WTC11 (cell line): ENCODE results near the gene OR6K2. TPM values are rescaled to one million over a fixed set of nuclear protein-coding genes. Genes with fewer than 3 reads are reported as not detected.

Experiments used
- ATAC-seq: fragments of 200-7000 bp; cut with Tn5 transposase; 2 replicates; pipeline ENCODE4 v1.10.0; 2021; ENCODE audit warnings: mild to moderate bottlenecking, moderate library complexity
- CTCF ChIA-PET: fragments of 300-600 bp; sonication (Branson Sonifier 250); formaldehyde crosslinking; loops from one replicate; lab custom pipeline; 2021; ENCODE audit warnings: antibody characterized with exemption; lab: Charles Lee
- POLR2A ChIA-PET: fragments of 350-600 bp; sonication (Branson Sonifier 250); formaldehyde crosslinking; loops from one replicate; lab custom pipeline; 2021; ENCODE audit warnings: antibody characterized with exemption; lab: Charles Lee
- DNase-seq: peaks from one replicate; pipeline ENCODE4 v3.0.0; 2021; ENCODE audit warnings: low spot score
- H3K27ac Mint-ChIP-seq: 2 replicates; pipeline ENCODE4 v1.8.0; 2021; ENCODE audit warnings: mixed read lengths
- H3K27me3 Mint-ChIP-seq: 2 replicates; pipeline ENCODE4 v1.8.0; 2021; ENCODE audit warnings: low read depth, mild to moderate bottlenecking, moderate library complexity, mixed read lengths
- H3K36me3 Mint-ChIP-seq: 2 replicates; pipeline ENCODE4 v1.8.0; 2021; ENCODE audit warnings: mixed read lengths
- H3K4me1 Mint-ChIP-seq: 2 replicates; pipeline ENCODE4 v1.8.0; 2022; ENCODE audit warnings: mixed read lengths
- H3K4me3 Mint-ChIP-seq: 2 replicates; pipeline ENCODE4 v1.8.0; 2021; ENCODE audit warnings: mild to moderate bottlenecking, moderate library complexity, mixed read lengths
- H3K9me3 Mint-ChIP-seq: 2 replicates; pipeline ENCODE4 v1.8.0; 2021; ENCODE audit warnings: mixed read lengths
- ATF1 ChIP-seq: sonication (generic); formaldehyde crosslinking; IDR thresholded peaks from 2 replicates; pipeline ENCODE4 v1.8.1; 2023; ENCODE audit warnings: mild to moderate bottlenecking, moderate library complexity, missing genetic modification reagents
- ELF4 ChIP-seq: sonication (generic); formaldehyde crosslinking; IDR thresholded peaks from 2 replicates; pipeline ENCODE4 v1.8.1; 2022; ENCODE audit warnings: low read depth, mild to moderate bottlenecking, moderate library complexity, missing genetic modification reagents
- ESRRA ChIP-seq: sonication (generic); formaldehyde crosslinking; IDR thresholded peaks from 2 replicates; pipeline ENCODE4 v1.8.1; 2022; ENCODE audit warnings: mild to moderate bottlenecking, missing genetic modification reagents, borderline replicate concordance
- JAZF1 ChIP-seq: fragments of 250-450 bp; sonication (Bioruptor Pico); IDR thresholded peaks from 2 replicates; pipeline ENCODE4 v1.9.0; 2021; ENCODE audit warnings: moderate library complexity, mild to moderate bottlenecking, inconsistent platforms
- NR1H2 ChIP-seq: sonication (generic); formaldehyde crosslinking; IDR thresholded peaks from 2 replicates; pipeline ENCODE4 v1.9.0; 2021; ENCODE audit warnings: mild to moderate bottlenecking, moderate library complexity, missing genetic modification reagents
- SMAD4 ChIP-seq: sonication (generic); formaldehyde crosslinking; IDR thresholded peaks from 2 replicates; pipeline ENCODE4 v1.8.0; 2022; ENCODE audit warnings: mild to moderate bottlenecking, missing genetic modification reagents
- ZBTB21 ChIP-seq: sonication (generic); formaldehyde crosslinking; IDR thresholded peaks from 2 replicates; pipeline ENCODE4 v1.8.1; 2023; ENCODE audit warnings: mild to moderate bottlenecking, missing genetic modification reagents, borderline replicate concordance
- ZNF219 ChIP-seq: sonication (generic); formaldehyde crosslinking; IDR thresholded peaks from 2 replicates; pipeline ENCODE4 v1.8.0; 2023; ENCODE audit warnings: missing genetic modification reagents, mild to moderate bottlenecking, borderline replicate concordance
- ZNF263 ChIP-seq: sonication (generic); formaldehyde crosslinking; IDR thresholded peaks from 2 replicates; pipeline ENCODE4 v1.8.1; 2022; ENCODE audit warnings: low read depth, mild to moderate bottlenecking, moderate library complexity, missing genetic modification reagents
- ZNF416 ChIP-seq: fragments of 250-450 bp; sonication (Bioruptor Pico); IDR thresholded peaks from 2 replicates; pipeline ENCODE4 v1.9.0; 2021; ENCODE audit warnings: mild to moderate bottlenecking, inconsistent platforms
- ZNF423 ChIP-seq: fragments of 250-450 bp; sonication (Bioruptor Pico); IDR thresholded peaks from 2 replicates; pipeline ENCODE4 v2.1.2; 2022; ENCODE audit warnings: mild to moderate bottlenecking, moderate library complexity
- total RNA-seq: library from RNA; stranded (reverse); gene quantifications from 3 replicates; pipeline ENCODE4 v1.2.3, GENCODE V29; 2021
- TF ChIP-seq, protein P1 (sequence below): sonication (generic); formaldehyde crosslinking; IDR thresholded peaks from 2 replicates; pipeline ENCODE4 v1.8.1; 2023; ENCODE audit warnings: mild to moderate bottlenecking, missing genetic modification reagents
- TF ChIP-seq, protein P2 (sequence below): fragments of 250-450 bp; sonication (Bioruptor Pico); IDR thresholded peaks from 2 replicates; pipeline ENCODE4 v1.9.0; 2021; ENCODE audit warnings: mild to moderate bottlenecking
- TF ChIP-seq, protein P3 (sequence below): sonication (generic); formaldehyde crosslinking; IDR thresholded peaks from 2 replicates; pipeline ENCODE4 v1.8.0; 2023; ENCODE audit warnings: mild to moderate bottlenecking, missing genetic modification reagents
- TF ChIP-seq, protein P4 (sequence below): sonication (generic); formaldehyde crosslinking; IDR thresholded peaks from 2 replicates; pipeline ENCODE4 v1.8.0; 2023; ENCODE audit warnings: missing genetic modification reagents
- TF ChIP-seq, protein P5 (sequence below): fragments of 250-450 bp; sonication (Bioruptor Pico); IDR thresholded peaks from 2 replicates; pipeline ENCODE4 v1.8.0; 2021; ENCODE audit warnings: mild to moderate bottlenecking
- TF ChIP-seq, protein P6 (sequence below): sonication (generic); formaldehyde crosslinking; conservative IDR thresholded peaks from 2 replicates; pipeline ENCODE4 v1.8.1; 2023; ENCODE audit warnings: mild to moderate bottlenecking, low read depth, missing genetic modification reagents, moderate library complexity

OR6K2 gene
- total RNA-seq, 1 experiment from 2014 or later = not detected

DNA sequence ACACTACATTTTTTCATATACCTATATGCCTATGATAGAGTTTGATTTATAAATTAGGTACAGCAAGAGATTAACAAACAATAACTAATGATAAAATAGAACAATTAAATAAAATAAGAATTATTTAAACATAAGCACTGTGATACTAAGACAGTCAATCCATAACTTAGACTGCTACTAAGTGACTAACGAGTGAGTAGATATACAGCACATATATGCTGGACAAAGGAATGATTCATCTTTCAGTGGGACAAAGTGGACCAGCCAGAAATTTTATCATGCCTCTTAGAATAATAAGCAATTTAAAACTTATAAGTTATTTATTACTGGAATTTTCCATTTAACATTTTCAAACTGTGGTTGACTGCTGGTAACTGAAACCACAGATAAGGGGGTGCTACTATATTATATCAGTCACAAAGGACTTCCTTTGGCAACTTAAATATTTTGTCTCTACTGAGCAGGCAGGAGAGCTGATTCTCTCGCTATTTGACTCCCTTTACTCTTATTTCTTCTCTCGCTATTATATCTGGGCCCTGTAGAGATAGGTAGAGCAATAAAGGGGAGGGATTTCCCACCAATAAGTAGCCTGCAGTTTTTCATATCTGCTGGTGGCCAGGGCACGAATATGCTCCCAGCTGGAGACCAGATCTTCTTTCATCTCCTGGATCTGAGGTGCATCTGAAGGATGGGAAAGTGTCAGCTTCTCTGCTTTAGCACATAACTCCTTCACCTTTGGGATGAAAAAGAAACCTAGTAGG, 24.7 kb downstream of the OR6K2 start:
- Mint-ChIP-seq H3K4me3 (no peak overlapping the region), H3K27me3 (no peaks in the 10 kb centered on the region; the same call in 1 of the 2 replicates), H3K27ac (no peak overlapping the region), H3K4me1 (0 out of 2 replicates have a peak, but pooled peaks cover 5% of the 10 kb centered on the region), H3K9me3 (no peaks in the 10 kb centered on the region), H3K36me3 (no peaks in the 10 kb centered on the region)
- DNase-seq = no peak
- ATAC-seq = no peak
- no peak for TF ChIP-seq ZNF423 (CRISPR knock-in tag)
- POLR2A ChIA-PET = no interaction called here
- CTCF ChIA-PET = no interaction called here

DNA sequence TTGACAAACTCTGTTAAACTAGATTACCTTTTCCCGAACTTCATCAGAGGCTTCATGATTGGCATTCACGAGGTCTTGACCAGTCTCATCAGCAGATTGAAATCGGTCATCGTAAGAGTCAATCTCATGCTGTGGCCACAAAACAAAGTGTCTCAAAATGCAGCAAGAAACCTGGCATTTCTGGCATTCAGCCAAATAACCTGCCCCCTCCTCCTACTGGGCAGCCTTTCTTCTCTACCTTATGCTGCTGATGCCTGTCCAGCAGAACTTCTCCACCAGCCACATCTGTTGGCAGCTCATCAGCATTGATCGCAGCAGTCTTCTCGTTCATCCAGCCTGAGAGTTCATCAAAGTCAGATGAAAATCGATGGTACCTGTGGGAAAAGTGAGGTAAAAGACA, 26.1 kb downstream of the OR6K2 start:
- no peak for DNase-seq
- Mint-ChIP-seq H3K4me1 (0 out of 2 replicates have a peak, but pooled peaks cover 5% of the 10 kb centered on the region), H3K4me3 (no peak overlapping the region), H3K36me3 (no peaks in the 10 kb centered on the region), H3K27me3 (no peaks in the 10 kb centered on the region; the same call in 1 of the 2 replicates), H3K27ac (no peak overlapping the region), H3K9me3 (no peaks in the 10 kb centered on the region)
- CTCF ChIA-PET = no interaction called here
- POLR2A ChIA-PET = no interaction called here
- ATAC-seq = no peak
- TF ChIP-seq ZNF219 (CRISPR knock-in tag) (no peak), NR1H2 (CRISPR knock-in tag) (no peak), ZNF416 (no peak), ELF4 (CRISPR knock-in tag) (no peak), ZNF263 (no peak), ATF1 (CRISPR knock-in tag) (no peak), ESRRA (CRISPR knock-in tag) (no peak), ZBTB21 (CRISPR knock-in tag) (no peak), JAZF1 (CRISPR knock-in tag) (no peak)
- TF ChIP-seq, protein P1, sequence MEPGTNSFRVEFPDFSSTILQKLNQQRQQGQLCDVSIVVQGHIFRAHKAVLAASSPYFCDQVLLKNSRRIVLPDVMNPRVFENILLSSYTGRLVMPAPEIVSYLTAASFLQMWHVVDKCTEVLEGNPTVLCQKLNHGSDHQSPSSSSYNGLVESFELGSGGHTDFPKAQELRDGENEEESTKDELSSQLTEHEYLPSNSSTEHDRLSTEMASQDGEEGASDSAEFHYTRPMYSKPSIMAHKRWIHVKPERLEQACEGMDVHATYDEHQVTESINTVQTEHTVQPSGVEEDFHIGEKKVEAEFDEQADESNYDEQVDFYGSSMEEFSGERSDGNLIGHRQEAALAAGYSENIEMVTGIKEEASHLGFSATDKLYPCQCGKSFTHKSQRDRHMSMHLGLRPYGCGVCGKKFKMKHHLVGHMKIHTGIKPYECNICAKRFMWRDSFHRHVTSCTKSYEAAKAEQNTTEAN (CRISPR knock-in tag) = no peak
- TF ChIP-seq, protein P2, sequence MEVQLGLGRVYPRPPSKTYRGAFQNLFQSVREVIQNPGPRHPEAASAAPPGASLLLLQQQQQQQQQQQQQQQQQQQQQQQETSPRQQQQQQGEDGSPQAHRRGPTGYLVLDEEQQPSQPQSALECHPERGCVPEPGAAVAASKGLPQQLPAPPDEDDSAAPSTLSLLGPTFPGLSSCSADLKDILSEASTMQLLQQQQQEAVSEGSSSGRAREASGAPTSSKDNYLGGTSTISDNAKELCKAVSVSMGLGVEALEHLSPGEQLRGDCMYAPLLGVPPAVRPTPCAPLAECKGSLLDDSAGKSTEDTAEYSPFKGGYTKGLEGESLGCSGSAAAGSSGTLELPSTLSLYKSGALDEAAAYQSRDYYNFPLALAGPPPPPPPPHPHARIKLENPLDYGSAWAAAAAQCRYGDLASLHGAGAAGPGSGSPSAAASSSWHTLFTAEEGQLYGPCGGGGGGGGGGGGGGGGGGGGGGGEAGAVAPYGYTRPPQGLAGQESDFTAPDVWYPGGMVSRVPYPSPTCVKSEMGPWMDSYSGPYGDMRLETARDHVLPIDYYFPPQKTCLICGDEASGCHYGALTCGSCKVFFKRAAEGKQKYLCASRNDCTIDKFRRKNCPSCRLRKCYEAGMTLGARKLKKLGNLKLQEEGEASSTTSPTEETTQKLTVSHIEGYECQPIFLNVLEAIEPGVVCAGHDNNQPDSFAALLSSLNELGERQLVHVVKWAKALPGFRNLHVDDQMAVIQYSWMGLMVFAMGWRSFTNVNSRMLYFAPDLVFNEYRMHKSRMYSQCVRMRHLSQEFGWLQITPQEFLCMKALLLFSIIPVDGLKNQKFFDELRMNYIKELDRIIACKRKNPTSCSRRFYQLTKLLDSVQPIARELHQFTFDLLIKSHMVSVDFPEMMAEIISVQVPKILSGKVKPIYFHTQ (CRISPR knock-in tag) = no peak
- TF ChIP-seq, protein P3, sequence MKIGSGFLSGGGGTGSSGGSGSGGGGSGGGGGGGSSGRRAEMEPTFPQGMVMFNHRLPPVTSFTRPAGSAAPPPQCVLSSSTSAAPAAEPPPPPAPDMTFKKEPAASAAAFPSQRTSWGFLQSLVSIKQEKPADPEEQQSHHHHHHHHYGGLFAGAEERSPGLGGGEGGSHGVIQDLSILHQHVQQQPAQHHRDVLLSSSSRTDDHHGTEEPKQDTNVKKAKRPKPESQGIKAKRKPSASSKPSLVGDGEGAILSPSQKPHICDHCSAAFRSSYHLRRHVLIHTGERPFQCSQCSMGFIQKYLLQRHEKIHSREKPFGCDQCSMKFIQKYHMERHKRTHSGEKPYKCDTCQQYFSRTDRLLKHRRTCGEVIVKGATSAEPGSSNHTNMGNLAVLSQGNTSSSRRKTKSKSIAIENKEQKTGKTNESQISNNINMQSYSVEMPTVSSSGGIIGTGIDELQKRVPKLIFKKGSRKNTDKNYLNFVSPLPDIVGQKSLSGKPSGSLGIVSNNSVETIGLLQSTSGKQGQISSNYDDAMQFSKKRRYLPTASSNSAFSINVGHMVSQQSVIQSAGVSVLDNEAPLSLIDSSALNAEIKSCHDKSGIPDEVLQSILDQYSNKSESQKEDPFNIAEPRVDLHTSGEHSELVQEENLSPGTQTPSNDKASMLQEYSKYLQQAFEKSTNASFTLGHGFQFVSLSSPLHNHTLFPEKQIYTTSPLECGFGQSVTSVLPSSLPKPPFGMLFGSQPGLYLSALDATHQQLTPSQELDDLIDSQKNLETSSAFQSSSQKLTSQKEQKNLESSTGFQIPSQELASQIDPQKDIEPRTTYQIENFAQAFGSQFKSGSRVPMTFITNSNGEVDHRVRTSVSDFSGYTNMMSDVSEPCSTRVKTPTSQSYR (CRISPR knock-in tag) = no peak
- TF ChIP-seq, all 79 proteins: peak for 0

DNA sequence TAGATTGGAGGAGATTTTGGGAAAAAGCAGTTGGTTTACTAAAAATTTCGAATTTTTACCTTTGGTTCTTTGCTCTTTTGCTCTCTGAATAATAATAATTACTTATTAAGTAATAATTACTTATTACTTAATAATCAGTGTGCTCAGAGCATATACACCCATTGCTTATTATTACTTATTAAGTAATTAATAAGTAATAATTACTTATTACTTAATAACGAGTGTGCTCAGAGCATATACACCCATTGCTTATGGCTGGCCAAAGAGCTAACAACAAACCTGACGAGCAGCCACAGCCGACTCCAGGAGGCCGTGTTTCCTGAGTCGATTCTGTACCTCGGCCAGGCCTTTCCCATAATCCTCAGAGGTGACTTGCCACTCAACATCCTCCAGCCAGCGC, 34.4 kb downstream of the OR6K2 start:
- ATAC-seq = no peak
- CTCF ChIA-PET = no interaction called here
- H3K9me3 Mint-ChIP-seq = no peaks in the 10 kb centered on the region
- no peak for TF ChIP-seq SMAD4 (CRISPR knock-in tag)
- TF ChIP-seq, protein P1 (CRISPR knock-in tag) = no peak
- TF ChIP-seq, protein P4, sequence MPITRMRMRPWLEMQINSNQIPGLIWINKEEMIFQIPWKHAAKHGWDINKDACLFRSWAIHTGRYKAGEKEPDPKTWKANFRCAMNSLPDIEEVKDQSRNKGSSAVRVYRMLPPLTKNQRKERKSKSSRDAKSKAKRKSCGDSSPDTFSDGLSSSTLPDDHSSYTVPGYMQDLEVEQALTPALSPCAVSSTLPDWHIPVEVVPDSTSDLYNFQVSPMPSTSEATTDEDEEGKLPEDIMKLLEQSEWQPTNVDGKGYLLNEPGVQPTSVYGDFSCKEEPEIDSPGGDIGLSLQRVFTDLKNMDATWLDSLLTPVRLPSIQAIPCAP (CRISPR knock-in tag) = no peak
- TF ChIP-seq, protein P5, sequence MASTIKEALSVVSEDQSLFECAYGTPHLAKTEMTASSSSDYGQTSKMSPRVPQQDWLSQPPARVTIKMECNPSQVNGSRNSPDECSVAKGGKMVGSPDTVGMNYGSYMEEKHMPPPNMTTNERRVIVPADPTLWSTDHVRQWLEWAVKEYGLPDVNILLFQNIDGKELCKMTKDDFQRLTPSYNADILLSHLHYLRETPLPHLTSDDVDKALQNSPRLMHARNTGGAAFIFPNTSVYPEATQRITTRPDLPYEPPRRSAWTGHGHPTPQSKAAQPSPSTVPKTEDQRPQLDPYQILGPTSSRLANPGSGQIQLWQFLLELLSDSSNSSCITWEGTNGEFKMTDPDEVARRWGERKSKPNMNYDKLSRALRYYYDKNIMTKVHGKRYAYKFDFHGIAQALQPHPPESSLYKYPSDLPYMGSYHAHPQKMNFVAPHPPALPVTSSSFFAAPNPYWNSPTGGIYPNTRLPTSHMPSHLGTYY (CRISPR knock-in tag) = no peak
- TF ChIP-seq, protein P6, sequence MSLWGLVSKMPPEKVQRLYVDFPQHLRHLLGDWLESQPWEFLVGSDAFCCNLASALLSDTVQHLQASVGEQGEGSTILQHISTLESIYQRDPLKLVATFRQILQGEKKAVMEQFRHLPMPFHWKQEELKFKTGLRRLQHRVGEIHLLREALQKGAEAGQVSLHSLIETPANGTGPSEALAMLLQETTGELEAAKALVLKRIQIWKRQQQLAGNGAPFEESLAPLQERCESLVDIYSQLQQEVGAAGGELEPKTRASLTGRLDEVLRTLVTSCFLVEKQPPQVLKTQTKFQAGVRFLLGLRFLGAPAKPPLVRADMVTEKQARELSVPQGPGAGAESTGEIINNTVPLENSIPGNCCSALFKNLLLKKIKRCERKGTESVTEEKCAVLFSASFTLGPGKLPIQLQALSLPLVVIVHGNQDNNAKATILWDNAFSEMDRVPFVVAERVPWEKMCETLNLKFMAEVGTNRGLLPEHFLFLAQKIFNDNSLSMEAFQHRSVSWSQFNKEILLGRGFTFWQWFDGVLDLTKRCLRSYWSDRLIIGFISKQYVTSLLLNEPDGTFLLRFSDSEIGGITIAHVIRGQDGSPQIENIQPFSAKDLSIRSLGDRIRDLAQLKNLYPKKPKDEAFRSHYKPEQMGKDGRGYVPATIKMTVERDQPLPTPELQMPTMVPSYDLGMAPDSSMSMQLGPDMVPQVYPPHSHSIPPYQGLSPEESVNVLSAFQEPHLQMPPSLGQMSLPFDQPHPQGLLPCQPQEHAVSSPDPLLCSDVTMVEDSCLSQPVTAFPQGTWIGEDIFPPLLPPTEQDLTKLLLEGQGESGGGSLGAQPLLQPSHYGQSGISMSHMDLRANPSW (CRISPR knock-in tag) = no peak

More for the DNA sequence above, 34.4 kb downstream of the OR6K2 start:
- no peaks in the 10 kb centered on the region for H3K4me1 Mint-ChIP-seq
- POLR2A ChIA-PET = no interaction called here
- H3K4me3 Mint-ChIP-seq = no peak overlapping the region
- H3K27me3 Mint-ChIP-seq = no peaks in the 10 kb centered on the region
- no peak for DNase-seq
- no peaks in the 10 kb centered on the region for H3K36me3 Mint-ChIP-seq
- H3K27ac Mint-ChIP-seq = no peak overlapping the region
